ENCODE data around the gene ALDH1L1.

Gene ALDH1L1

DNA sequence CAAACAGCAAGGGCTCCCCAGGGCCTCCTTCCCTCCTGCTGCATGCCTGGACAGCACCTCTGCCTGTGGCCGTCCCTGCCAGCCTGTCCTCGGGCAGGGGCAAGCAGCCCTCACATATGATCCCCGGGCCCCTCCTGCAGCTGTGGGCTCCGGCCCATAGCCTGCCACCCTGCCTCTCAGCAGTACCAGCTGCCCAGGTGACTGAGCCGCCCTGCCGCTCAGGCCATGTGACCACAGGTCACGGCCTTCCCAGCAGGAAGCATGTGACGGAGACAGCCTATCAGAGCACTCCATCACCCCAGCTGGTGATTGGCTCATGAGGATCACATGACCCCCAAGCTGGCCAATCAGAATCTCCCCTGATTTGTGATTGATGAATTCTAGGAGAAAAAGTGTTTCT is 23.9 kb downstream of the ALDH1L1 start (continued):
- TF ChIP-seq ZNF610 (tag by site-specific recombination; IDR thresholded peaks at IDR 0.05; ENCODE audit: borderline replicate concordance) (no peak), OVOL3 (tag by site-specific recombination; IDR thresholded peaks at IDR 0.05) (no peak), MZF1 (tag by site-specific recombination; IDR thresholded peaks at IDR 0.05; ENCODE audit: borderline replicate concordance) (no peak), ZNF416 (tag by site-specific recombination; IDR thresholded peaks at IDR 0.05) (no peak)
- TF ChIP-seq, protein P1, sequence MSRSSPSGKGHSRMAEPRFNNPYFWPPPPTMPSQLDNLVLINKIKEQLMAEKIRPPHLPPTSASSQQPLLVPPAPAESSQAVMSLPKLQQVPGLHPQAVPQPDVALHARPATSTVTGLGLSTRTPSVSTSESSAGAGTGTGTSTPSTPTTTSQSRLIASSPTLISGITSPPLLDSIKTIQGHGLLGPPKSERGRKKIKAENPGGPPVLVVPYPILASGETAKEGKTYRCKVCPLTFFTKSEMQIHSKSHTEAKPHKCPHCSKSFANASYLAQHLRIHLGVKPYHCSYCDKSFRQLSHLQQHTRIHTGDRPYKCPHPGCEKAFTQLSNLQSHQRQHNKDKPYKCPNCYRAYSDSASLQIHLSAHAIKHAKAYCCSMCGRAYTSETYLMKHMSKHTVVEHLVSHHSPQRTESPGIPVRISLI (tag by site-specific recombination; IDR thresholded peaks at IDR 0.05) = no peak

GRCh38 chr3:126155819-126156218 is 24.6 kb downstream of the ALDH1L1 start:
- CTCF ChIA-PET = interaction anchor here (0.8 kb wide), 1 partner anchor 9 kb away, joined by 3 read pairs; no protein-coding TSS in a partner anchor
- H3K27ac ChIP-seq (ENCODE audit: extremely low read depth, low read depth, low read length) = no peak overlapping the region

GRCh38 chr3:126155280-126155640 is 25.1 kb downstream of the ALDH1L1 start:
- TF ChIP-seq ZNF18 (tag by site-specific recombination; IDR thresholded peaks at IDR 0.05) = no peak
- no peak for TF ChIP-seq ZNF776 (tag by site-specific recombination; IDR thresholded peaks at IDR 0.05; ENCODE audit: borderline replicate concordance)
- no peak for TF ChIP-seq MZF1 (tag by site-specific recombination; IDR thresholded peaks at IDR 0.05; ENCODE audit: borderline replicate concordance)
- TF ChIP-seq, protein P2, sequence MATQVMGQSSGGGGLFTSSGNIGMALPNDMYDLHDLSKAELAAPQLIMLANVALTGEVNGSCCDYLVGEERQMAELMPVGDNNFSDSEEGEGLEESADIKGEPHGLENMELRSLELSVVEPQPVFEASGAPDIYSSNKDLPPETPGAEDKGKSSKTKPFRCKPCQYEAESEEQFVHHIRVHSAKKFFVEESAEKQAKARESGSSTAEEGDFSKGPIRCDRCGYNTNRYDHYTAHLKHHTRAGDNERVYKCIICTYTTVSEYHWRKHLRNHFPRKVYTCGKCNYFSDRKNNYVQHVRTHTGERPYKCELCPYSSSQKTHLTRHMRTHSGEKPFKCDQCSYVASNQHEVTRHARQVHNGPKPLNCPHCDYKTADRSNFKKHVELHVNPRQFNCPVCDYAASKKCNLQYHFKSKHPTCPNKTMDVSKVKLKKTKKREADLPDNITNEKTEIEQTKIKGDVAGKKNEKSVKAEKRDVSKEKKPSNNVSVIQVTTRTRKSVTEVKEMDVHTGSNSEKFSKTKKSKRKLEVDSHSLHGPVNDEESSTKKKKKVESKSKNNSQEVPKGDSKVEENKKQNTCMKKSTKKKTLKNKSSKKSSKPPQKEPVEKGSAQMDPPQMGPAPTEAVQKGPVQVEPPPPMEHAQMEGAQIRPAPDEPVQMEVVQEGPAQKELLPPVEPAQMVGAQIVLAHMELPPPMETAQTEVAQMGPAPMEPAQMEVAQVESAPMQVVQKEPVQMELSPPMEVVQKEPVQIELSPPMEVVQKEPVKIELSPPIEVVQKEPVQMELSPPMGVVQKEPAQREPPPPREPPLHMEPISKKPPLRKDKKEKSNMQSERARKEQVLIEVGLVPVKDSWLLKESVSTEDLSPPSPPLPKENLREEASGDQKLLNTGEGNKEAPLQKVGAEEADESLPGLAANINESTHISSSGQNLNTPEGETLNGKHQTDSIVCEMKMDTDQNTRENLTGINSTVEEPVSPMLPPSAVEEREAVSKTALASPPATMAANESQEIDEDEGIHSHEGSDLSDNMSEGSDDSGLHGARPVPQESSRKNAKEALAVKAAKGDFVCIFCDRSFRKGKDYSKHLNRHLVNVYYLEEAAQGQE (tag by site-specific recombination; IDR thresholded peaks at IDR 0.05) = no peak
- TF ChIP-seq ZNF114 (tag by site-specific recombination; IDR thresholded peaks at IDR 0.05) = no peak
- TF ChIP-seq ZNF571 (tag by site-specific recombination; IDR thresholded peaks at IDR 0.05) = no peak
- no peak for TF ChIP-seq ZBTB8A (tag by site-specific recombination; IDR thresholded peaks at IDR 0.05)
- TF ChIP-seq ZNF404 (tag by site-specific recombination; IDR thresholded peaks at IDR 0.05) = no peak
- no peak for TF ChIP-seq SCRT2 (tag by site-specific recombination; IDR thresholded peaks at IDR 0.05)
- TF ChIP-seq, protein P3, sequence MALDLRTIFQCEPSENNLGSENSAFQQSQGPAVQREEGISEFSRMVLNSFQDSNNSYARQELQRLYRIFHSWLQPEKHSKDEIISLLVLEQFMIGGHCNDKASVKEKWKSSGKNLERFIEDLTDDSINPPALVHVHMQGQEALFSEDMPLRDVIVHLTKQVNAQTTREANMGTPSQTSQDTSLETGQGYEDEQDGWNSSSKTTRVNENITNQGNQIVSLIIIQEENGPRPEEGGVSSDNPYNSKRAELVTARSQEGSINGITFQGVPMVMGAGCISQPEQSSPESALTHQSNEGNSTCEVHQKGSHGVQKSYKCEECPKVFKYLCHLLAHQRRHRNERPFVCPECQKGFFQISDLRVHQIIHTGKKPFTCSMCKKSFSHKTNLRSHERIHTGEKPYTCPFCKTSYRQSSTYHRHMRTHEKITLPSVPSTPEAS (tag by site-specific recombination; IDR thresholded peaks at IDR 0.05) = no peak
- TF ChIP-seq ZNF132 (tag by site-specific recombination; IDR thresholded peaks at IDR 0.05; ENCODE audit: borderline replicate concordance) = no peak
- TF ChIP-seq ZIC2 (tag by site-specific recombination; IDR thresholded peaks at IDR 0.05) = no peak
- no peak for TF ChIP-seq ZNF548 (tag by site-specific recombination; IDR thresholded peaks at IDR 0.05)
- no peak for TF ChIP-seq SP3 (tag by site-specific recombination; IDR thresholded peaks at IDR 0.05)
- no peak for TF ChIP-seq ZNF239 (tag by site-specific recombination; IDR thresholded peaks at IDR 0.05)
- no peaks in the 10 kb centered on the region for H3K9me3 ChIP-seq (ENCODE audit: control insufficient read depth, insufficient read depth, low read depth, low read length)
- ChIA-PET CTCF (no interaction called here), POLR2A (no interaction called here)
- no peaks in the 10 kb centered on the region for H3K36me3 ChIP-seq (ENCODE audit: control insufficient read depth in 2 of 2, insufficient read depth in 1 of 2, low read length in 2 of 2)
- H3K27ac ChIP-seq (ENCODE audit: extremely low read depth, low read depth, low read length) = no peak overlapping the region
- no peaks in the 10 kb centered on the region for H3K4me1 ChIP-seq (ENCODE audit: control insufficient read depth, insufficient read depth, low read length)
- no peak overlapping the region for H3K4me3 ChIP-seq (ENCODE audit: low read depth, low read length)

More at GRCh38 chr3:126155819-126156218, 24.6 kb downstream of the ALDH1L1 start:
- TF ChIP-seq ZNF157 (tag by site-specific recombination; IDR thresholded peaks at IDR 0.05) (no peak), ZNF416 (tag by site-specific recombination; IDR thresholded peaks at IDR 0.05) (no peak), ZNF184 (tag by site-specific recombination; IDR thresholded peaks at IDR 0.05) (no peak), ZNF544 (tag by site-specific recombination; IDR thresholded peaks at IDR 0.05) (no peak)
- no peak overlapping the region for H3K4me3 ChIP-seq (ENCODE audit: low read depth, low read length)
- H3K36me3 ChIP-seq (ENCODE audit: control insufficient read depth in 2 of 2, insufficient read depth in 1 of 2, low read length in 2 of 2) = no peaks in the 10 kb centered on the region
- H3K4me1 ChIP-seq (ENCODE audit: control insufficient read depth, insufficient read depth, low read length) = no peaks in the 10 kb centered on the region
- POLR2A ChIA-PET = no interaction called here
- H3K9me3 ChIP-seq (ENCODE audit: control insufficient read depth, insufficient read depth, low read depth, low read length) = no peaks in the 10 kb centered on the region
